GM20000 (cell line): ENCODE data around the gene TMEM221.

Experiments used
- DNase-seq: peaks from one replicate; pipeline ENCODE4 v3.0.0; 2012; ENCODE audit warnings: low spot score
- CTCF ChIP-seq: IDR thresholded peaks from 2 replicates; pipeline ENCODE4 v1.5.1; 2012; ENCODE audit warnings: mild to moderate bottlenecking, control low read depth; ENCODE audit errors: extremely low read depth, missing control alignments

TMEM221 gene

GRCh38 chr19:17435218-17435617 is 13.2 kb downstream of the TMEM221 start:
- TF ChIP-seq CTCF, result no peak
- no peak for DNase-seq

GRCh38 chr19:17431417-17431816 is 17.1 kb downstream of the TMEM221 start:
- TF ChIP-seq CTCF, result no peak
- no peak for DNase-seq

- no peak for DNase-seq
- no peak for TF ChIP-seq CTCF
Measured at GRCh38 chr19:17429641-17430113, 18.8 kb downstream of the TMEM221 start.

GRCh38 chr19:17424743-17425365 is 23.6 kb downstream of the TMEM221 start:
- TF ChIP-seq CTCF, result peak; percentile 55
- DNase-seq, result peak; percentile 70

- no peak for TF ChIP-seq CTCF
- DNase-seq, result no peak
Measured at GRCh38 chr19:17423429-17424208, 24.8 kb downstream of the TMEM221 start.

- TF ChIP-seq CTCF, result no peak
- DNase-seq, result no peak
Measured at GRCh38 chr19:17421942-17422341, 26.5 kb downstream of the TMEM221 start.

GRCh38 chr19:17420475-17420924 is 28.0 kb downstream of the TMEM221 start:
- peak; percentile 21 for TF ChIP-seq CTCF

More at GRCh38 chr19:17420475-17420924, 28.0 kb downstream of the TMEM221 start:
- DNase-seq, result peak; percentile 38
